A172 (cell line): ENCODE data around the gene C1orf210. TPM values are rescaled to one million over a fixed set of nuclear protein-coding genes. Genes with fewer than 3 reads are reported as not detected.

Experiments
- DNase-seq: peaks from one replicate; pipeline ENCODE4 v3.0.0-alpha.2; 2015; ENCODE audit warnings: low spot score
- total RNA-seq: library from RNA; depleted of rRNA; stranded (reverse); fragments of >200 nt; shearing (Covaris generic); gene quantifications from 2 replicates; pipeline ENCODE4 v1.2.3, GENCODE V29; 2014

The C1orf210 gene
- total RNA-seq, 1 experiment from 2014 or later: not detected

DNA sequence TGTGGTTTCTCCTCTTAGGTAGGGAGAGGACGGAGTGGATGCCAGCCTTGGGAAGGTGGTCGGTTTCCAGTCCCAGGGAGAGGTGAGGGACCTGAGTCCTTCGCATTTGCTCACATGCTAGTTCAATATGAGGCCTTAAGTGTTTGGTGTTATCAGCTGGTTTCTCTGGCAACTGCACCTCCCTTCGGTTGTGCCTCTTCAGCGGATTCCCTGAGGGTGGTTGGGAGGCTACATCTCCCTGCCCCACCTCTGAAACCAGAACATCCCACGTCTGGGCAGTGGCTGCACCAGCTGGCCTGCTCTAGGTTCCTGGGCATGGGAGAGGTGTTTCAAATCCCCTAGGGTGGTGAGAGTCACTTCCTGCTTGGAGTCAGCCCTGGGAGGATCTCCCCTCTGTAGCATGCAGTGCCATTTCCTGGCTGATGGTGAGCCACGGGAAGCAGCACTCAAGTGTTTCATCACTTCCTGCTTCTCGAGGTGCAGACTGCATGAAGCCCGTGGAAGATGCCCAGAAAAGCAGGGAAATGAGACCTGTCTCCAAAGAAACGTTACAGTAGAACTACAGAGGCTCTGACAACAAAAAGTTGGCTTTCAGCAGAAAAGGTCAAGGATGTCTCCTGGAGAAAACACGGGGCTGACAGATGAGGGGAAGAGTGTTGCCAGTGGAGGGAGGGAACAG, 11.1 kb downstream of the C1orf210 start:
- DNase-seq: peak; percentile 59

DNA sequence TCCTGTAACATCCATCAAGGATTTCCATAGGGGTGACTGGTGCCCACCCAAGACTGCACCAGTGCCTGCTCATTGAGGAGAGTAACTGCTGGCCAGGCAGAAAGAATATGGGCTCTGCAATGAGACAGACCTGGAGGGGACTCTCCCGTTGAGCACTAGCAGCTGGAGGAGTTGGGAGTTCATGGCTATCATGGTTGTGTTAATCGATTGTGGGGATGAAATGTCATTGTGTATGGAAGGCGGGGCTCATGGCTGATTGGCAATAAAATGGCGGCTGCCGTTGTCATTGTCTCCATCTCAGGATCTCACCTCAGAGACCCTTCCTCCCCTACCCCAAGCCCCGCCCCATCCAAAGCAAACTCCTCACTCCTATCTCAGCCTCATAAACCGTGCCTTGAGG, 11.7 kb downstream of the C1orf210 start:
- DNase-seq: no peak

- no peak for DNase-seq
These were observed 12.5 kb downstream of the C1orf210 start for GRCh38 chr1:43272576-43273571.

DNA sequence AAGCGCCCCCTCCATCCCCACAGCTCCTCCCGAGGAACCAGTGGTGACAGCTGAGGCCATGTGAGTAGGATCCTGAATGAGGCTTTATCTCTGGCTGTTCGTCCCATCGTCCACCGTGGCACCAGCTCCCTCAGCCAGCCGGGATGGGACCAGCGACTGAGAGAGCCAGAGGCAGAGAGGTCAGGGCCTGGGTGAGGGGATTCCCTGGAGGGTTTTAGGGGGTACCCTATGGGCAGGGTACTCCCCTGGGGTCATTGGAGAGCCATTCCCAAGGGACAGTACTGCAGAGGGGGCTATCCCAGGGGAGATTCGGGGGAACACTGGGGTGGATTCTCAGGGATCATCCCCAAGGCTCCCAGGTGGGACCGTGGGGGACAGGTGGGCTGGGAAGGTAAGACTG, 13.2 kb downstream of the C1orf210 start:
- DNase-seq: no peak

DNA sequence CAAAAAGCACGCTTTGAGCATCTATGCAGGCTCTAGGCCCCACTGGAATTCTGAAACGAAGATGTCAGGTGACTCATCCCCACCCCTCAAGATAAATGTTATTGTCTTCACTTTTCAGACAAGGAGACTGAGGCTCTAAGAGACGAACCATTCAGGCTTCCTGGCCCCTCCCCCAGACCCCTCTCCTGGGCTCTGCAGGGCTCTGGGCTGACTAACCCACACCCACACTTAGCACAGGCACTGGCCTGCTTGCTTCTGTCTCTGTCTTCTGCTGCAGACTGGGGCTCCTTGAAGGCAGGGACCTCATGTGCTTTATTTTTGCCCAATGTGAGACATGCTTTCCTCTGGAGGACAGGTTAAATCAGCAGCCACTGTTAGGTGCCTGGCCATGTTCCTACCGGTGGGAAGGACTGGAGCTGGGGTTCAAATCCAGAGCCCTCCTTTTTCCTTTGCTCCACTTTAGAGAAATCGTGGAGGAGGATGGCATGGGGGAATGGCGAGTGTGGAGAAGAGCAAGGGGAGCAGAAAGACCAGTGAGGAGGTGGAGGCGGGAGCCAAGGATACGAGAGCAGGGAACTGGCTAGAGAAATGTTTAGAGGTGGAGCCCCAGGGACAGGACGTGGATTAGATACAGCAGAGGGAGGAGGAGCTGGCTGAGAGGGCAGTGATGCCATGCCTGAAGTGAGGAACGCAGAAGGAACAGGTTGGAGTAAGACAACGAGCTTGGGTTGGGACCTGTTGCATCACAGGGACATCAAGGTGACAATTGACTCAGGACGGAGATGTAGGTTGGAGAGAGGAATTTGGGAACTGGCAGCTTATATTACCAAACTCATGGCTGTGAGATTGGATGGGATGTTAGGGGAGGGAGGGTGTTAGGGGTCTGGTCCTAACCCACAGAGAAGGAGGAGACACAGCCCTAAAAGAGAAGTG, 13.9 kb downstream of the C1orf210 start:
- DNase-seq: no peak

DNA sequence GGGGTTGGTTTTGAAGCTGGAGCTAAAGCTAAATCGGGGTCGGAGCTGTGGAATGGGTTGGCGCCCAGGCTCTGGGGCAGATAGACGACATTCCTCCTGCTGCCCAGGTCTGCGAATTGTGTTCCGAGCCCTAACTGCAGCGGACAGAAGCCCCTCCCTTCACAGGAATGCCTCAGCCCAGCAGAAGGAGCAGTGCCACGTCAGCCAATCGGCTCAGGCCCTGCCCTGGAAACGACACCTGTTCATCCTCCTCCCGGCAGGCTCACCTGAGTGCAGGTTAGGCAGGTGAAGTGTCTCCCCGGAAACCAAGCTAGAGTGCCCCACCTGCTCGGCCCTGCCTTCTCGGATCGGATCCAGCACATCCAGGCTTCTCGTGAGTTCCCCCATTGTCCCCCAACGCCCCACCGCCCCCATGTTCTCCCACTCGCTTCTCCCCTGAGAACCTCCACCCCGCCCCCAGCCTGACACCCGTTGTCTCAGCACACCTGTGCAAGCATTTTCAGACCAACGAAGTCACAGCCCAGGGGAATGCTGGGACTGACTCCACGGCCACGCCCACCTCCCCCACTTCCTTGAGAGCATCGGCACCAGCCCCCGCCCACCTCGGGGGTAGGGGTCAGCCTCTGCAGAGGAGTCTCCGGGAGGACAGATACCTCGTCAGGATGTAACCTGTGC, 14.8 kb downstream of the C1orf210 start:
- no peak for DNase-seq

- no peak for DNase-seq
These were observed 15.6 kb downstream of the C1orf210 start, which contains the start of gene TMEM125 for GRCh38 chr1:43269627-43270375. Gene TMEM125 (plus strand): TSS chr1:43269983. CDS start chr1:43272723, 2,740 bp downstream.

GRCh38 chr1:43267818-43268425, 17.5 kb downstream of the C1orf210 start:
- no peak for DNase-seq

DNA sequence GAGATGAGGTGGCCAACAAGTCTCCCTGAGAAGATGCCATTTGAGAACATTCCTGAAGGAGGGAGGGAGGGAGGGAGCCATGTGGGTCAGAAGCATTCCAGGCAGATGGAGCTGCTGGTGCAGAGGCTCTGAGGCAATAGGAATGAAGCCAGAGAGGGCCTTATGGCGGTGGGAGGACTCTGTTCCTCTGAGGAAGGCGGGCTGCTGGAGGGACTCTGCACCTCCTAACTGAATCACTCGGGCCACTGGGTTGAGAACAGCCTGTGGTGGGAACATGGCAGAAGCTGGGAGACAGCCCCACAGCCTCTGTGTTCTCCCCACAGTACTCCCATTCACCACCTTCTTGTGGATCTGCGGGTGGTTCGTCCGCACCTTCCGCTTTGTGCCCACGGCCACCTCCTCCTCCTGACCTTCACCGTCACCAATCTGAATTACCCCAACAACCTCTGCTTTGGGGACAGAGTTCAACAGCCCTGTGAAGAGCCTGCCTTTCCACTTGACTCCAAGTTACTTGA, 18.0 kb downstream of the C1orf210 start:
- DNase-seq: no peak

DNA sequence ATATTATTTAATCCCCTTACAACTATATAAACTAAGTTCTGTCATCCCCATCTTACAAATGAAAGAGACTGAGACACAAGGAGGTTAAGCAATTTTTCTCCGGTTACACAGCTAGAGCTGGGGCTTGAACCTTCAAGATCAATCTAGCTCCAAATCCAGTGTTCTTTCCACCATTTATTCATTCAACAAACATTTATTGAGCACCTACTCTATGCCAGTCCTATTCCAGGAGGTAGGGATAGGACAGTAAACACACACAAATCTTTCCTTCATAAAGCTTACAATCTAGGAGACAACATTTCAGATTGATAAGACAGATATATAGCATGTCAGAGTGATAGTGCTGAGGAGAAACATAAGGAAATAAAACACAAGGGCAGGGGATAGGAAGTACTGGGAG, 18.5 kb downstream of the C1orf210 start:
- DNase-seq: no peak

- DNase-seq: no peak
These were observed 19.9 kb downstream of the C1orf210 start for GRCh38 chr1:43265431-43265830.

DNA sequence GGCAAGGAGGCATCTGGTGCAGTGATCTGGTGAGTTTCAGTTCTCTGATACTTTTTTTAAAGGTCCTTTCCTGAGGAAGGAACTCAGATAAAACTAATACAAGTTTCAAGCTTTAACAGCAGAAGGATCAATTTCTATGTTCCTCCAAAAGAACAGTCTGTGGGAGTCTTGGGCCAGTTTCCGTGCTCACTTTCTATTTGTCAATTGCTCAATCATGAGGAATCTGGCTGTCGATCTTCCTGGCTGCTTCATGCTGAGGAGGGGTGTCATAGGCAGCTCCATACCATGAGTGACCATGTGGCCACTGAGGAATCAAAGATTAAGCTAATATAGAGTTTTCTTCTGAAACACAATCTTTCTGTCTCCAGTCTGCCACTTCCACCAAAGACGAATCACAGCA, 27.0 kb downstream of the C1orf210 start:
- DNase-seq: no peak

DNA sequence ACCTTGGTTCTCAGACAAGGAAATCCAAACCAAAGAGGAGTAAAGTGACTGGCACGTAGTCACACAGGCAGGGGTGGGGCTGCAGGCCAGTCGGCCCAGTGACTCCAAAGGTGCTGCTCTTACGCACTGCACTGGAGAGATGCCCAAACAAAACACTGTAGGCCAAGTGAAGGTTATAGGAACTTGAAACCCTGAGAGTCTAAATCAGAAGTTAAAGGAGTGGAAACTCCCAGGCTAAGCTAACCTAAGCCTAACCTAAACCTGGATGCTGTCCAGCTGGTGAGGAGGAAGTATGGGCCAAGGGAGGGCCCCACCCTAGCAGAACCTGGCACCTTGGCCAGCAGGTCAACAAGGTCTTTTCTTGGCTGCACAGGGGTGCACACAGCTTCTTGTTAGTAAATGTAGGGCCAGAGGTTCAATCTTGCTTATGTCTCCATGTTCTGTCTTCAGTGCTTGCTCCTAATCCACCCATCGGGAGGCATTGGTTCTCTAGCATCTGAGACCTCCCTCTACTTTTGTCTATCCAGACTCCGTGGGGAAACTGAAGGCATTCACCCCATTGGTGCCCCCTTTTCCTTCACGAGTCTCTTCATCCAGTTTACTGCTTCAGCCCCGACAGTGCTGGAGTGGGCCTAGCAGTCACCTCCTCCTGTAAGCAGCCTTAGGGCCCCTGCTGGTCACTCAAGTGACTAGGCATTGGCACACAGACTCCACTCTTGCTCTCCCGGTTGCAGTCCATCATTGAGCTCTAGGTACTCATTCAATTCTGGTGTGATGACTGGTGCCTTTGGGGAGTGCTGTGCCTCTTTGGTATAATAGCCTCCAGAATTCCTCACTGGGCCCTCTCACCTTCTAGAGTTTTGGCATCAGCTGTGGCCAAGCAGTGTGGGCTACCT, 28.5 kb downstream of the C1orf210 start:
- no peak for DNase-seq

- DNase-seq: no peak
These were observed 29.8 kb downstream of the C1orf210 start for GRCh38 chr1:43255438-43256210.

GRCh38 chr1:43253876-43254275, 31.5 kb downstream of the C1orf210 start:
- no peak for DNase-seq

DNA sequence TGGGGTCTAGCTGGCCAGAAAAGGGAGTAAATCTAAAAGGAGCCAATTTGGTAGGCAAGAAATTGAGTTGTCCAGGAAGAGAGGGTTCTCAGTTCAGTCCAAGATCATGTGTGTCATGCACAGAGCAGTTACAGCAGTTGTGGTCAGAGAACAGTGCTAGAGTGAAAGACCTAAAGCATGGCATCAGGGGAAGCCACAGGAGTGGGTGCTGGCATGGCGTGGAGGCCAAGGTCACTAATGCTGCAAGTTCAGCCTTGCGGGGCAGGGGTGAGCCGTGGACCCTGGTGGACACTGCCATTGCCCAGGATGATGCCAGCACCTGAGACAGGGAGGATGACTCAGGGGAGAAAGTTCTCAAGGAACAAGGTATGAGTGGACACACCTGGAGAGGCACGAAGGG, 32.2 kb downstream of the C1orf210 start:
- no peak for DNase-seq

DNA sequence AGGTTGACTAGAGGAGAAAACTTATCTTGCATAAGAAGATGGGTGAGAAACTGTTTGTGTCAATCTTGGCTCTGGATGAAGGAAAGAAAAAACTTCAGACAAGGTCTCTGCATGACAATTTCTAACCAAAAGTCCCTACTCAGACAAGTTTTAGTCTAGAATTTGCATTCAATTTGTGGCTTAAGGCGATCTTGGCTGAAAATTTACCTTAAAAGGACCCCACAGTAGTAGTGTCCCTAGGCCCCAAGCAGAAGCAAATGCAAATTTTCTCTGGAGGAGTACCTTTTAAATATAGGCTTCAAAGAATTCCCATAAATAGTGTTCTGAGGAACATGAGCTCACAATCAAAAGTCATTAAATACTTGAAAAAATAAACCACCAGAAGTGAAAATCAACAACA, 33.2 kb downstream of the C1orf210 start:
- DNase-seq: no peak

GRCh38 chr1:43251024-43251423, 34.4 kb downstream of the C1orf210 start:
- no peak for DNase-seq
